Left cardiac atrium (tissue), 4 donors: ENCODE data around the gene SERPINF2. TPM values are rescaled to one million over a fixed set of nuclear protein-coding genes. Genes with fewer than 3 reads are reported as not detected.
"Not testable (repeated sequence)": the region's sequence is repeated elsewhere in the genome, so short reads cannot be mapped to it uniquely, and the experiment has no call there.

Source experiments
- ATAC-seq, 2 donors: fragments of 200-7000 bp; cut with Tn5 transposase; one replicate each; pipeline ENCODE4 v1.9.1; 2020; ENCODE audit warnings: mild to moderate bottlenecking in 2 of 2, moderate library complexity in 2 of 2
- DNase-seq: peaks from one replicate; pipeline ENCODE4 v3.0.0-alpha.2; 2020
- intact Hi-C, 2 donors: fragments of 100-400 bp; cut with DNase I; formaldehyde crosslinking; loops; one replicate each; pipeline versions ENCODE4 v1.14.1 to v1.15.1; 2022 to 2023
- total RNA-seq, 2 donors: library from RNA; stranded (reverse); fragmentation: NEBNext Ultra II Directional; extraction: Animal tissue kit (Norgen Biotek cat#: 25700); gene quantifications; one replicate each; pipeline ENCODE4 v1.2.1, GENCODE V29; 2021
- donor health status: DM: no; HTN: yes; CAD: no.
- donor health status: DM: no; HTN: yes; CAD: no; lungs with severe emphysema.
- donor health status: DM: yes; HTN: yes; CAD: no.
- donor health status: Dilated cardiomyopathy.

Gene SERPINF2
- total RNA-seq, 2 donors from 2014 or later: 4.2 to 4.9 TPM

DNA sequence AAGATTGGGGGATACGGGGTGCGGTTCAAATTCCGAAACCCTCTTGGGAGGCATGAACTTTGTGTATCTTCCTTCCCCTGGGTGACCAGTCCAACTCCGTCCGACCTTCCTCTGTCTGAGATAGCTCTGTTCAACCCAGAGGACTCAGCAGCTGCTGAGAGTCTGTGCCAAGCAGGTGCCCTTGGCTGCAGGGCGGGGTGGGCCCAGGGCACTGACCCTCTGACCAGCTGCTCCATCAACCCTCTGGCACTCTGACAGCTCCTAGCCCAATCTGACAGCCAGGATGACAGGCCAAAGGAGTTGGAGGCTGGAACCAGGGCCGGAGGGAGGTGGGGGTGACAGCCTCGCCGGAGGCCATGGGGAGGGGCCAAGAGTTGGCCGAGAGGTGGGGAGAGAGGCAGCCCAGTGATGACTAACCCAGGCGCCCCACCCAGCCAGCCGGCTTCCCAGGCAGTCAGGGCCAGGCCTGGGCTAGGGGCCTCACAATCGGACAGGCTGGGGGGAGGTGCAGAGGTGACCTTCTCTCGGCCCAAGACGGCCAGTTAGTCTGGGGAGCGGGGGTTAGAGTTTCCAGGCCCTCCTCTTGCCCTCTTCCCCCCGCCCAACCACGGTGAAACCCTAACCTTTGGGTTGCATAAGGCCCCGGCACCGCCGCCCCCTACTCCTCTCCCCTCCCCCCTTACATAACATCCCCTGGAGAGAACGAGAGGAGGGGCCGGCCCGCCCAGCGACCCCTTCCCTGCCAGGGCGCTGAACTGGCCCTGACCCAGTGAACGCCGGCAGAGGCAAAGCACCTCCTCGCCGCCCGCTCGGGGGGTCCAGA lies 27.5 kb upstream of the SERPINF2 start:
- intact Hi-C loops: loop anchor here in 1 of 2 donors (5.0 kb wide), 2 partner anchors 43 to 312 kb away; partner anchors contain the start of gene RTN4RL1
- ATAC-seq: peak; percentile 51 to 61
- peak; percentile 94 for DNase-seq

DNA sequence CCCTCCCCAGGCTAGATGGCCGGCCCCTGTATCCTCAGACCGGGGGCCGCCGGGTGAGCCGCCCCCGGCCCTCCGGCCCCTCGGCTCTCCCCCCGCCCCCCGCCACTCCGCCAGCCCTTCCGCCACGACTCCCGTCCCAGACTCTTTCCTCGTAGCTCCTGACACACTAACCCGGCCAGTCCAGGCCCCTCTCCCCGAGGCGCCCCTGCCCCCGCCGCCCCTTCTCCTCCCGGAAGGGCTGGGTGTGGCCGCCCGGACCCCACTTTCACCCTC lies 26.9 kb upstream of the SERPINF2 start:
- ATAC-seq (no peak), DNase-seq (no peak)
- intact Hi-C loops: loop anchor here in 1 of 2 donors (2.0 to 5.0 kb wide), 2 partner anchors 71 to 312 kb away; partner anchors contain the start of gene RTN4RL1

DNA sequence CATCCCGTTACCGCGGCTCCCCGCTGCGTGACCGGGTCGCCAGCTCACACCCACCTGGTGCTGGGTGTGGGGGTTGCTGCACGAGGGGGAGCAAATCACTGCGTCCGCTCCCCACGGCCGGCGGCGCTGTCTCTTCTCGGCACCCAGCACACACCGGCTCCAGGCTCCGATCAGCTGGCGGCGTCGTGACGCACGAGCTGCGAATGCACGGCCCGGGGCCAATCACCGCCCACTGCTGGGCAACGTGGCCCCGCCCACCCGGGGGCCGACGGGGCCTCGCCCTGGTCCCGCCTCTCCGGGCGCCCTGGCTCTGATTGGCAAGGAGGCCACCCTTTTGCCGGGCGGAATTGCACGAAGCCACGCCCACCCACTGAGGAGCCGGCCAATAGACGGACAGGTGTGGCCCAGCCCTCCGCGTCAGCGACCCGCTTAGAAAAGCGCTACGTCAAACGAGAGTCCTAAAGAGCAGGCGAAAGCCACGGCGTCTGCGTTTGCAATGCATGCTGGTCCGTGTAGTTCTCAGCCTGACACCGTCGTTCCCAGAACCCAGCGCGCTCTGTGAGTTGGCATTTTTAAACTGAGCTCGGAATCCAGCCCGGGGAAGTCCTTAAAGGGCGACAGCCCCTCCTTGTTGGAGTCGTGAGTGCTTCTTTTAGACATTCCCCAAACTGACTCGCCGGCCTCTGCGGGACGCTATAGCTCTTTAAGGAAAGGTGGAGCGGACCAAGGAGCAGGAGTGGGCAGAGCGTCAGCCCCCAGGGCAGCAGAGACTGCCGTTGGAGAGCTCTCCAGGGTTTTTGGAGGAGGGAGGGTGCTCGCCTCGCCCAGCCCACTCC lies 26.4 kb upstream of the SERPINF2 start:
- DNase-seq (peak; percentile 100), ATAC-seq (peak; percentile 74 to 79)
- intact Hi-C loops: loop anchor here in 1 of 2 donors (2.0 to 5.0 kb wide), 2 partner anchors 71 to 311 kb away; partner anchors contain the start of gene RTN4RL1

DNA sequence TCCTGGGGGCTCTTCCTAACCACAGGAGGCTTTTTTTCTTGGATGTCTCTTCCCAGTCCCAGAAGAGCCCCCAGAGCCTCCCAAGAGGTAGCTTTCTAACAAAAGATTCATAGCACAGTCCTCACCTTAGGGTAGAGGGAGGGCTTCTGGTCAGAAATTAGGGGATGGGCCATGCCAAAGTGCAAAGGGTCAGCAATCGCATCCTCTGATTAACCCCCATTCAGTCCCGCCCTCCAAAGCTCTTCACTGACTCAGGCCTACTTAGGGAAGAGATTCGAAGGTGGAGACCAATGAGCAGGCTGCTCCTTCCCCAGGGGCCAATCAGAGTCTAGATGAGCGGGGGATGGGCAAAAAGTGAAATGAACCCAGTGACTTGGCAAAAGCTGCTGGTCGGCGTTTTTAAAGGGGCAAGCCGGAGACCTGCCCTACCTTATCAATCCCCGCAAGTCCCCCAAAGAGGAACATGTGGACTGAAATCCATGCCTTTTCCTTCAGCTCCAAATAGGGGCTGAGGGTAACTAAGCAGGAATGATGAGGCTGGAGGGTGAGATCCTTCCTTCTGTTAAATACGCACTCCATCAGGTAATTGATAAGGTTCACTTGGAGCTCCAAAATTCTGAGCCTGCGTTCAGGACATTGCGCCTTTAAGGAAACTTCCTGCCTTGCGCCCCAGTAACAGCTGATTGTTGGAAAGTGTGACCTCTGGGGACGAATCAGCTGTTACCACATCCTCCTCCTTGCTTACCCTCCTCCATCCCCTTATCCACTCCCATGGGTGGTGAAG lies 25.6 kb upstream of the SERPINF2 start:
- intact Hi-C loops: loop anchor here in 1 of 2 donors (2.0 to 5.0 kb wide), 2 partner anchors 70 to 310 kb away; partner anchors contain the start of gene RTN4RL1
- DNase-seq: peak; percentile 92
- ATAC-seq: peak; percentile 57 to 70

DNA sequence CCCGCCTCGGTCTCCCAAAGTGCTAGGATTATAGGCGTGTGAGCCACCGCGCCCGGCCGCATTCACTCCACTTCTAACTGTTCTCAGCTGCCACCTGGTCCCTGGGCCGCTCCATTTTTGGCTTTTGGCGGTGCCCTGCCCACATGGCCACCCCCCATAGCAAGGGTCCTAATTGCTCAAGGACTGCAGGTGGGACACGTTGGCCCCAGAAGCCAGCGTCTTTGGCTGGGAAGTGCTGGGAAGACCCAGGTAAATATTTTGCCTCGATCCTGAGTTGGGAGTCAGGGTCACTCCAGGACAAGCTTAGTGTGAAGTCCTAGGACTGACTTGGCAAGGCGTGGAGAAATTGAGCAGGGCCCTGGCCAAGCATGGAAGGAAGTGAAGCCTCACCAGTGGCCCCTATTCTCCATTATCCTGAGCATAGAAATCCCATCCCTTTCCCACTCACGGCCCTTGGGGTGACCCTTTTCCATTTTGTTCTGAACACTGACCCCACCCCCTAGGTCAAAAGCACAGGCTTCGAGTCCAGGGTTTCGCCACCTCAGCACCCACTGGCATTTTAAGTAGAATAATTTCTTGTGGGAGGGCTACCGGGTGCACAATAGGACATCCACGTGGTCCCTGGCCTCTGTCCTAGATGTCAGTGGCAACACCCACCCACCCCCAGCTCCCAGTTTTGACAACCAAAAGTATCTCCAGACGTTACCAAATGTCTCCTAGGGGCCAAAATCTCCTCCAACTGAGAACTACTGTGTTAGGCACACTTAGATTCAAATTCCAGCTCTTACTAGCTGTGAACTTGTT lies 24.1 kb upstream of the SERPINF2 start:
- peak; percentile 37 for DNase-seq
- no peak for ATAC-seq
- intact Hi-C loops: loop anchor here in 1 of 2 donors (5.0 kb wide), 1 partner anchor 309 kb away; the partner anchor contains the start of gene RTN4RL1

DNA sequence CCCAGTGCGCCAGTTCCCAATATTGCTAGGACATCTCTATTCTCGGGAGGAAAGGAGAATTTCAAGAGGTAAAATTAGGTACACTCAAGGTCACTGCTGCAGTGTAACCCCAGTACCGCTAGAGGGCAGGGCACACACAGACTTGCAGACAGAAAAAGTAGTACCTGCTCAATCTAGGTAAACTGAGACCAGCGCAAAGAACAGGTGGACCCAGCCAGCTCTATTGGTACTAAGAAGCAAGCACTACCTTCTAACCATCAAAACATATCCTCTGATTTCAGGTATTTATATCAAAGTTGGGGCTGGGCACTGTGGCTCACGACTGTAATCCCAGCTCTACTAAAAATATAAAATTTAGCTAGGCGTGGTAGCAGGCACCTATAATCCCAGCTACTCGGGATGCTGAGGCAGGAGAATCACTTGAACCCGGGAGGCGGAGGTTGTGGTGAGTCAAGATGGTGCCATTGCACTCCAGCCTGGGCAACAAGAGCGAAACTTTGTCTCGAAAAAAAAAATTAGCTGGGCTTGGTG lies 21.8 kb upstream of the SERPINF2 start:
- DNase-seq (peak; percentile 67), ATAC-seq (no peak)
- intact Hi-C loops: loop anchor here (5.0 kb wide), 2 partner anchors 61 to 156 kb away; no protein-coding TSS in a partner anchor

DNA sequence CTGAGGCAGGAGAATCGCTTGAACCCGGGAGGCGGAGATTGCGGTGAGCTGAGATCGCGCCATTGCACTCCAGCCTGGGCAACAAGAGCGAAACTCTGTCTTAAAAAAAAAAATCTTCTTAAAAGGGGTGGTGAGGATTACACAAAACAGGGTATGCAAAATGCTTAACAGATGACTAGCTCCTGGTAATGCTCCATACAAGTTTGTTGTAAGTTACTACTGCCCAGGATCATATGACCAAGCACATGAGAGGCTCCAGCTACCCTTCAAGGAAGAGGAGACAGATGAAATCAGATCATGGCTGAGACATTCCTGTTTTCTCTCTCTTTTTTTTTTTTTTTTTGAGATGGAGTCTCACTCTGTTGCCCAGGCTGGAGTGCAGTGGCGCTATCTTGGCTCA lies 20.6 kb upstream of the SERPINF2 start:
- ATAC-seq, DNase-seq: not testable (repeated sequence)
- intact Hi-C loops: loop anchor here (5.0 kb wide), 2 partner anchors 60 to 155 kb away; no protein-coding TSS in a partner anchor

DNA sequence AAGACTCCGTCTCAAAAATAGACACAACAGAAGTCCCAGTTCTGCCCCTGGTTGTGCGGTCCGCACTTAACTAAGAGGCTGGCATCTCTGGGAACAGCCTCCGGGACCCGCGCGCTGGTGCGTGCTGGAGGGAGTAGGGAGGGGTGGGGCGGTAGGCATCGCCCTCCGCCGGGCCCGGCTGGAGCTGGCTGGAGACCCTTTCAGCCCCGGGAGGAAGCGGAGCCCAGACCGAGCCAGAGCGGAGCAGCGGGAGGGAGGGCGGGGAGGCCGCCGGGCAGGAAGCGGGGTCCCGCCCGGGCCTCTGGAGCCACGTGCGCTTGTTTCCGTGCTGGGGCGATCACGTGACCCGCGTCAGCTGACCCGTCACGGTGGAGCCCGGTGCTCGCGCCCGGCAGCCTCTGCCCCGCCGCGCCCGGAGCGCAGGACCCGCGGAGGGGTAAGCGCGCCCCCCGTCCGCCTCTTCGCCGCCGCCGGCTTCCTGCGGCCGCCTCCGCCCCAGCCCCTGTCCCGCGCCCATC lies 18.3 kb upstream of the SERPINF2 start, which contains the start of gene WDR81:
TSS of gene WDR81 (plus strand) at position 354 of the 518 bp plus-strand sequence. CDS start 256 bp downstream, outside the sequence.
- intact Hi-C loops: loop anchor here (5.0 kb wide), 2 partner anchors 58 to 153 kb away; no protein-coding TSS in a partner anchor
- DNase-seq (peak; percentile 97), ATAC-seq (peak; percentile 85 to 92)

DNA sequence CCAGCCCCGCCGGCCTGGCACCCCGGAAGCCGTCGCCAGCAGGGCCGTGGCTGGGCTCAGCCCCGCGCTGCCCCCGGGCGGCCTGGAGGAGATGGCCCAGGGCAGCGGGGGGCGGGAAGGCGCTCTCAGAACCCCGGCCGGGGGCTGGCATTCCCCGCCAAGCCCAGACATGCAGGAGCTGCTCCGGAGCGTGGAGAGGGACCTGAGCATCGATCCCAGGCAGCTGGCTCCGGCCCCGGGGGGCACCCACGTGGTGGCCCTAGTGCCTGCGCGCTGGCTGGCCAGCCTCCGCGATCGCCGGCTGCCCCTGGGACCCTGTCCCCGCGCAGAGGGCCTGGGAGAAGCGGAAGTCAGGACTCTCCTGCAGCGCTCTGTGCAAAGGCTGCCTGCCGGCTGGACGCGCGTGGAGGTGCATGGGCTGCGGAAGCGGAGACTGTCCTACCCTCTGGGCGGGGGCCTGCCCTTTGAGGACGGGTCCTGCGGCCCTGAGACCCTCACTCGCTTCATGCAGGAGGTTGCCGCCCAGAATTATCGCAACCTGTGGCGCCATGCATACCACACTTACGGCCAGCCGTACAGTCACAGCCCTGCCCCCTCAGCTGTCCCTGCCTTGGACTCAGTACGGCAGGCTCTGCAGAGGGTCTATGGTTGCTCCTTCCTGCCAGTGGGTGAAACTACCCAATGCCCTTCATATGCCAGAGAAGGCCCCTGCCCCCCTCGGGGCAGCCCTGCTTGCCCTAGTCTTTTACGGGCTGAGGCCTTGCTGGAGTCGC lies 17.6 kb upstream of the SERPINF2 start:
- no peak for DNase-seq
- intact Hi-C loops: loop anchor here (5.0 kb wide), 2 partner anchors 57 to 152 kb away; no protein-coding TSS in a partner anchor
- ATAC-seq: peak; percentile 65 to 68

DNA sequence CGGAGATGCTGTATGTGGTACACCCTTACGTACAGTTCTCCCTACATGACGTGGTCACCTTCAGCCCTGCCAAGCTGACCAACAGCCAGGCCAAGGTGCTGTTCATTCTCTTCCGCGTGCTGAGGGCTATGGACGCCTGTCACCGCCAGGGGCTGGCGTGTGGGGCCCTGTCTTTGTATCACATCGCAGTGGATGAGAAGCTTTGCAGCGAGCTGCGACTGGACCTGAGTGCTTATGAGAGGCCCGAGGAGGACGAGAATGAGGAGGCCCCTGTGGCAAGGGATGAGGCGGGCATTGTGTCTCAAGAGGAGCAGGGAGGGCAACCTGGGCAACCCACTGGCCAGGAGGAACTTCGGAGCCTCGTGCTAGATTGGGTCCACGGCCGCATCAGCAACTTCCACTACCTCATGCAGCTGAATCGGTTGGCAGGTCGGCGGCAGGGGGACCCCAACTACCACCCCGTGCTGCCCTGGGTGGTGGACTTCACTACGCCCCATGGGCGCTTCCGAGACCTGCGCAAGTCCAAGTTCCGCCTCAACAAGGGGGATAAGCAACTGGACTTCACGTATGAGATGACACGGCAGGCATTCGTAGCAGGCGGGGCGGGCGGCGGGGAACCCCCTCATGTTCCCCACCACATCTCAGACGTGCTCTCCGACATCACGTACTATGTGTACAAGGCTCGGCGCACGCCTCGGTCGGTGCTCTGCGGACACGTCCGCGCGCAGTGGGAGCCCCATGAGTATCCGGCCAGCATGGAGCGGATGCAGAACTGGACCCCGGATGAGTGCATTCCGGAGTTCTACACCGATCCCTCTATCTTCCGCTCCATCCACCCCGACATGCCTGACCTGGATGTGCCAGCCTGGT lies 16.8 kb upstream of the SERPINF2 start:
- no peak for DNase-seq
- intact Hi-C loops: no loop called here
- no peak for ATAC-seq

DNA sequence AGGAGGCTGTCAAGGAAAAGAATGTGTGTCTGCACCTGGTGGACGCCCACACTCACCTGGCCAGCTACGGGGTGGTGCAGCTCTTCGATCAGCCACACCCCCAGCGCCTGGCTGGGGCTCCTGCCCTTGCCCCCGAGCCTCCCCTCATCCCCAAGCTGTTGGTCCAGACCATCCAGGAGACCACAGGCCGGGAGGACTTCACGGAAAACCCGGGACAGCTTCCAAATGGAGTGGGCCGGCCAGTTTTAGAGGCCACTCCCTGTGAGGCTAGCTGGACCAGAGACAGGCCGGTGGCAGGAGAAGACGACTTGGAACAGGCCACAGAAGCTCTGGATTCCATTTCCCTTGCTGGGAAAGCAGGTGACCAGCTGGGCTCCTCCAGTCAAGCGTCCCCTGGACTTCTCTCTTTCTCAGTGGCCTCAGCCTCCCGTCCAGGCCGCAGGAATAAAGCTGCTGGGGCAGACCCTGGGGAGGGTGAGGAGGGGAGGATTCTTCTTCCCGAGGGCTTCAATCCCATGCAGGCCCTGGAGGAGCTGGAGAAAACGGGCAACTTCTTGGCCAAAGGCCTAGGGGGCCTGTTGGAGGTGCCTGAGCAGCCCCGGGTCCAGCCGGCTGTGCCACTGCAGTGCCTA lies 15.9 kb upstream of the SERPINF2 start:
- no peak for ATAC-seq
- DNase-seq: no peak
- intact Hi-C loops: no loop called here

DNA sequence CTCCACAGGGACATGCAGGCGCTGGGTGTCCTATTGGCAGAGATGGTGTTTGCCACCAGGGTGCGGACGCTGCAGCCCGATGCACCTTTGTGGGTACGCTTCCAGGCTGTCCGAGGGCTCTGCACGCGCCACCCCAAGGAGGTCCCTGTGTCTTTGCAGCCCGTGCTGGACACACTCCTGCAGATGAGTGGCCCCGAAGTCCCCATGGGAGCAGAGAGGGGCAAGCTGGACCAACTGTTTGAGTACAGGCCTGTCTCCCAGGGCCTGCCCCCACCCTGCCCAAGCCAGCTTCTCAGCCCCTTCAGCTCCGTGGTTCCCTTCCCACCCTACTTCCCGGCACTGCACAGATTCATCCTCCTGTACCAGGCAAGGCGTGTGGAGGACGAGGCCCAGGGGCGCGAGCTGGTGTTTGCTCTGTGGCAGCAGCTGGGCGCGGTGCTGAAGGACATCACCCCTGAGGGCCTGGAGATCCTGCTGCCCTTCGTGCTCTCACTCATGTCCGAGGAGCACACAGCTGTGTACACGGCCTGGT lies 15.3 kb upstream of the SERPINF2 start:
- DNase-seq (no peak), ATAC-seq (no peak)
- intact Hi-C loops: no loop called here

DNA sequence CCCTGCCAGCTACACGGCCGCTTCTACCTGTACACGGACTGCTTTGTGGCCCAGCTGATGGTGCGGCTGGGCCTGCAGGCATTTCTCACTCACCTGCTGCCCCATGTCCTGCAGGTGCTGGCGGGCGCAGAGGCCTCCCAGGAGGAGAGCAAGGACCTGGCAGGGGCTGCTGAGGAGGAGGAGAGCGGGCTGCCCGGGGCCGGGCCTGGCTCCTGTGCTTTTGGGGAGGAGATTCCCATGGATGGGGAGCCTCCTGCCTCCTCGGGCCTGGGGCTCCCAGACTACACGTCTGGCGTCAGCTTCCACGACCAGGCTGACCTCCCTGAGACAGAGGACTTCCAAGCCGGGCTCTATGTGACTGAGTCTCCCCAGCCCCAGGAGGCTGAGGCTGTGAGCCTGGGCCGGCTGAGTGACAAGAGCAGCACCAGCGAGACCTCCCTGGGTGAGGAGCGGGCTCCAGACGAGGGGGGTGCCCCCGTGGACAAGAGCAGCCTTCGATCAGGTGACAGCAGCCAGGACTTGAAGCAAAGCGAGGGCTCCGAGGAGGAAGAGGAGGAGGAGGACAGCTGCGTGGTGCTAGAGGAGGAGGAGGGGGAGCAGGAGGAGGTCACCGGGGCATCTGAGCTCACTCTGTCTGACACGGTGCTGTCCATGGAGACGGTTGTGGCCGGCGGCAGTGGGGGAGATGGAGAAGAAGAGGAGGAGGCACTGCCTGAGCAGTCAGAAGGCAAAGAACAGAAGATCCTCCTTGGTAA lies 14.6 kb upstream of the SERPINF2 start:
- ATAC-seq (no peak), DNase-seq (no peak)
- intact Hi-C loops: no loop called here

DNA sequence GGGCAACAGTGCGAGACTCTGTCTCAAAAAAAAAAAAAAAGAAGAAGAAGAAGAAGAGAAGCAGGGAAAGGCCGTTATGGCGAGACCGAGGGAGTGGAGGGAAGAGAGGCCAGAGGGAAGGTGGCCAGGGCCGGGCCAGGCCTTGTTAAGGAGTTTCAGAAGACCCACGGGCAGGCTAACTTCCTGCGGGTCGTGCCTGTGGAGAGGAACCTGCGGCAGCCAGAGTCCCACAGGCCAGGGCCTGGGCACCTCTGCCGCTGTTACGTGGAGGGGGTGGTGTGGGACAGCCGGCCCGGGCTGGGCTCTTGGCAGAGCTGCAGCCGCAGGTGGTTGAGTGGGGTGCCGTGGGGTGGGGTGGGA lies 12.7 kb upstream of the SERPINF2 start:
- DNase-seq (no peak), ATAC-seq (peak; percentile 29 to 43)
- intact Hi-C loops: no loop called here
